ENCODE measurements around the gene DENND1B. TPM values are rescaled to one million over a fixed set of nuclear protein-coding genes. Genes with fewer than 3 reads are reported as not detected.

Gene DENND1B
- total and polyA plus RNA-seq, 12 donors, result 1.7 to 14.3 (median 6.5) TPM

DNA sequence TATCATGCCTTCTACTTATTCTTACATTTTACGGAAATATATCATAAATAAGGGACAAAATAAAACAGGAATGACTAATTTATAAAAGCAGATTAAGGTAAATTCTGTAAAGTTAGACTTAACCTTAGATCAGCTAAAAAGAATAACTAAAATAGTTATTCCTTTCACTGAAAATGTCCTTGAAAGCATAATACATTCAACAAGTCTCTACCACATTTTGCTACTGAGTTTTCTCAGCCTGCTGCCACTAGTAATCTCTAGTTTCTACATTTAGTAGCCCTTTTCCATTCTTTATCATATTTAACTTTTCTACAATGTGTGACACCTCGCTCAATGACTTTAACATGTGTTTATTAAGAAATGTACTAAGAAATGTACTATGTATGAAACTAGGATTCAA, 89.0 kb downstream of the DENND1B start:
- no peaks in the 10 kb centered on the region for H3K36me3 ChIP-seq (replicated peaks in 1 of 2)
- TF ChIP-seq POLR2A (IDR thresholded peaks at IDR 0.05), result no peak
- TF ChIP-seq, protein P1, sequence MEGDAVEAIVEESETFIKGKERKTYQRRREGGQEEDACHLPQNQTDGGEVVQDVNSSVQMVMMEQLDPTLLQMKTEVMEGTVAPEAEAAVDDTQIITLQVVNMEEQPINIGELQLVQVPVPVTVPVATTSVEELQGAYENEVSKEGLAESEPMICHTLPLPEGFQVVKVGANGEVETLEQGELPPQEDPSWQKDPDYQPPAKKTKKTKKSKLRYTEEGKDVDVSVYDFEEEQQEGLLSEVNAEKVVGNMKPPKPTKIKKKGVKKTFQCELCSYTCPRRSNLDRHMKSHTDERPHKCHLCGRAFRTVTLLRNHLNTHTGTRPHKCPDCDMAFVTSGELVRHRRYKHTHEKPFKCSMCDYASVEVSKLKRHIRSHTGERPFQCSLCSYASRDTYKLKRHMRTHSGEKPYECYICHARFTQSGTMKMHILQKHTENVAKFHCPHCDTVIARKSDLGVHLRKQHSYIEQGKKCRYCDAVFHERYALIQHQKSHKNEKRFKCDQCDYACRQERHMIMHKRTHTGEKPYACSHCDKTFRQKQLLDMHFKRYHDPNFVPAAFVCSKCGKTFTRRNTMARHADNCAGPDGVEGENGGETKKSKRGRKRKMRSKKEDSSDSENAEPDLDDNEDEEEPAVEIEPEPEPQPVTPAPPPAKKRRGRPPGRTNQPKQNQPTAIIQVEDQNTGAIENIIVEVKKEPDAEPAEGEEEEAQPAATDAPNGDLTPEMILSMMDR (IDR thresholded peaks at IDR 0.05), result no peak
- H3K4me3 ChIP-seq, result no peak overlapping the region
- DNase-seq, result no peak
- no peaks in the 10 kb centered on the region for H3K27me3 ChIP-seq
- WGBS, 4 donors, result 93 to 96% (median 94%) methylated on average over 2 of the region's 2 CpGs
- peaks cover 0 to 9% (median 0%) of the 10 kb centered on the region in 3 donors for H3K9me3 ChIP-seq (replicated peaks in 1 of 3)
- no peaks in the 10 kb centered on the region for H3K4me1 ChIP-seq (replicated peaks in 1 of 2)
- no peak overlapping the region for H3K27ac ChIP-seq
- intact Hi-C loops (cut with DNase I), result no loop called here

DNA sequence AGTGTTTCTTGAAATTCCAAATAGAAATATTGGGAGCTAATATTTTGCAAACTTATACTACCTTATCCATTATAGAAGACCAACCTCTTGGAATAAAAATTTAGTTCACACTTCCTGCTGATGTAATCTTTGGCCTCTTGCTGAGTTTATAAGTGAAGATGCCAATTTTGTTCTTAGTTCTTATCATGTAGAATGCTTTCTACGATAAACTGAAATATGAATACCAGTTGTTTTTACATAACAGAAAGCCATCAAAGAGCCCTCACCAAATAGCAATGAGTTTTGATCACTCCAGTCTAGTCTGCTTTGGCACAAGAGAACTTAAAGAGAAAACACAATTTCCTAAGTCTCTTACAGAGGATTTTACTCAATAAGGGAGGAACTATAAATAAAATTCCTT, 89.5 kb downstream of the DENND1B start:
- WGBS, 4 donors, result 26 to 49% (median 42%) methylated on average over 1 of the region's 1 CpG
- Histone ChIP-seq H3K4me3 (no peak overlapping the region), H3K4me1 (replicated peaks in 1 of 2) (no peaks in the 10 kb centered on the region), H3K27me3 (no peaks in the 10 kb centered on the region), H3K9me3 (replicated peaks in 1 of 3) (peaks cover 0 to 9% (median 0%) of the 10 kb centered on the region in 3 donors), H3K27ac (no peak overlapping the region), H3K36me3 (replicated peaks in 1 of 2) (no peaks in the 10 kb centered on the region)
- TF ChIP-seq, protein P1 (IDR thresholded peaks at IDR 0.05), result no peak
- no peak for TF ChIP-seq POLR2A (IDR thresholded peaks at IDR 0.05)
- no peak for DNase-seq
- intact Hi-C loops (cut with DNase I), result no loop called here

DNA sequence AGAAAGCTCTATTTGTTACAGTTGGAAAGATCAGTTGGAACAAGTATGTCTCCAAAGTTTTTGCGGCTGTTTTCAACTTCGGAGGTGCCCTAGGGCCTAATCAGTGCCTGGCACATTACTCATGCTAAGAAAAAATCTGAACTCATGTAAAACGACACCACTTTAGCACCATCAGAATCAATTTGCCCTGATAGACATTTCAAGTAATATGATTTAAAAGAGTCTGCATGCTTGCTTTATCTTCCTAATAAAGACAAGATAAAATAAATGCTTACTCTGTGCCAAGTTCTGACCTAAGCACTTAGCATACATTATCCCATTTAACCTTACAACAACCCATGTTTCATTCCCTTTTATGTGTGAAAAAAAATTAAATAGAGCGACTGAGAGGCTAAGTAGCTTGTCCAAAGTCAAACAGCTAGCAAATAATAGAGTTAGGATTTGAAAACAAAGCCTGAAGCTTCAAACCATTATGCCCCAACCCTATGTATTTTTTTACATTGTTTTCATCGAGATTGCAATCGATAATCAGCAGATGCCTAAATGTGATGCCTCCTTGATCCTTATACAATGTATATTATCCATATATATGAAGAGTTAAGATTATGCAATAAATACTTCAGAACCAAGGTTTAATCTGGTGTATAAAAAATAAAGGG, 91.3 kb downstream of the DENND1B start:
- intact Hi-C loops (cut with DNase I), result no loop called here
- Histone ChIP-seq H3K4me3 (no peak overlapping the region), H3K27me3 (no peaks in the 10 kb centered on the region), H3K27ac (no peak overlapping the region), H3K36me3 (replicated peaks in 1 of 2) (no peaks in the 10 kb centered on the region), H3K4me1 (replicated peaks in 1 of 2) (no peaks in the 10 kb centered on the region), H3K9me3 (replicated peaks in 1 of 3) (peaks cover 0 to 9% (median 0%) of the 10 kb centered on the region in 3 donors)
- no peak for TF ChIP-seq POLR2A (IDR thresholded peaks at IDR 0.05)
- TF ChIP-seq, protein P1 (IDR thresholded peaks at IDR 0.05), result no peak
- DNase-seq, result no peak
- 72 to 82% (median 79%) methylated on average over 6 of the region's 6 CpGs for WGBS, 4 donors

DNA sequence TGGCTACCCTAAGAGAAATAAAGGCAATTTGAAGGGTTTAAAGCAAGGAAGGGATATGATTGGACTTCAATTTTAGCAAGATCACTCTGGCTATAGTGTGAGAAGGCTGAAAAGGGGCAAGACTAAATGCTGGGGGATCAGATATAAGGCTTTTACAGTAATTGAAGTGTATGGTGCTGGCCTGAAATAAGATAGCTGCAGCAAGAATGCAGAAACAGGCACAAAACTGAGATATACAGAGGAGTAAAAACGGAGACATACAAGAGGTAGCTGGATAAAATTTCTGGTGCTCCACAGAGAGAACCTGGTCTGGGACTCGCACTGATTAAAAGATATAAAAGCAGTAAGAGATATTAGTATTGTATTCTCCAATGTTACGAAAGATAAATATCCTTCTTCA, 92.0 kb downstream of the DENND1B start:
- Histone ChIP-seq H3K36me3 (replicated peaks in 1 of 2) (no peaks in the 10 kb centered on the region), H3K4me3 (no peak overlapping the region), H3K4me1 (replicated peaks in 1 of 2) (no peaks in the 10 kb centered on the region), H3K9me3 (replicated peaks in 1 of 3) (peaks cover 0 to 4% (median 0%) of the 10 kb centered on the region in 3 donors), H3K27me3 (no peaks in the 10 kb centered on the region), H3K27ac (no peak overlapping the region)
- 84 to 96% (median 93%) methylated on average over 3 of the region's 3 CpGs for WGBS, 4 donors
- no peak for DNase-seq
- no peak for TF ChIP-seq POLR2A (IDR thresholded peaks at IDR 0.05)
- TF ChIP-seq, protein P1 (IDR thresholded peaks at IDR 0.05), result no peak
- intact Hi-C loops (cut with DNase I), result no loop called here
